ENCODE measurements around the gene RPL10. TPM values are rescaled to one million over a fixed set of nuclear protein-coding genes. Genes with fewer than 3 reads are reported as not detected.
"Not testable (repeated sequence)": the region's sequence is repeated elsewhere in the genome, so short reads cannot be mapped to it uniquely, and the experiment has no call there.

Gene RPL10
- total RNA-seq, 1 donor from 2014 or later, result 3,937 TPM

GRCh38 chrX:154399527-154400368 is 1.6 kb downstream of the RPL10 start:
- DNase-seq (ENCODE audit: low read depth), result peak; percentile 35

GRCh38 chrX:154400369-154400817 is 2.2 kb downstream of the RPL10 start:
- DNase-seq (ENCODE audit: low read depth), result not testable (repeated sequence)

DNA sequence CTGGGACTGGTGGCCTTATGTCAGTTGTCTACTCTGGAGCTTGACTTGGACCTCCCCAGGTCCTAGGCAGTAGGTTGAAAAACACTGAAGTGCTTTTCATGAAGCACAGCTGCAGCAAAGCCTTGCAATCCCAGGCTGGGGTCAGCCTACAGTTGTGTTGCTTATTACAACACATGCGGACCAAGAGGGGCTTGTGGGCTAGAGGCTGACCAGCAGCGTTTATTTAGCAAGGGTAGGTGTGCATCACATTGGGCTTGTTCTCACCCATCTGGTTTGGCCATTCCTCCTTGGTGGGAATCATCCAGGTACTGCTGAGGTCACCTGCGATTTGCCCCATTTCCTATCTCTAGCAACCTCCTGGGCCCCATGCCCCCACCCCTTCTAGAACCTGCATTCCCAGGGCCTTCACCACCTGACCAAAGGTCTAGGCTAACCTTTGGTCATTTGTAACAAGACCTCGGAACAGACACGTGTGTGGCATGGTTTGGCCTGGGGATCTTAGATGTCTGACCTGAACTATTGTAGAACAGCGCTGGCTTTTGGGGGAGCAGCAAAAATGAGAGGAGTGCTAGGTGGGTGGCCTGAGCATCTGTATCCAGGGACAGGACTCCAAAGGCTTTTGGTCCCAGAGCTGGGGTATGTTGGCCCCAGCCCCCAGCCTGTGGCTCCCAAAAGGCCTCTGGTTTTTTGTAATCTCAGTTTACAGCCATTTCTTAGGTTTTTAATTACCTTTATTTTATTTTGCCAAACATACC is 3.0 kb downstream of the RPL10 start:
- peak; percentile 23 for DNase-seq (ENCODE audit: low read depth)

DNA sequence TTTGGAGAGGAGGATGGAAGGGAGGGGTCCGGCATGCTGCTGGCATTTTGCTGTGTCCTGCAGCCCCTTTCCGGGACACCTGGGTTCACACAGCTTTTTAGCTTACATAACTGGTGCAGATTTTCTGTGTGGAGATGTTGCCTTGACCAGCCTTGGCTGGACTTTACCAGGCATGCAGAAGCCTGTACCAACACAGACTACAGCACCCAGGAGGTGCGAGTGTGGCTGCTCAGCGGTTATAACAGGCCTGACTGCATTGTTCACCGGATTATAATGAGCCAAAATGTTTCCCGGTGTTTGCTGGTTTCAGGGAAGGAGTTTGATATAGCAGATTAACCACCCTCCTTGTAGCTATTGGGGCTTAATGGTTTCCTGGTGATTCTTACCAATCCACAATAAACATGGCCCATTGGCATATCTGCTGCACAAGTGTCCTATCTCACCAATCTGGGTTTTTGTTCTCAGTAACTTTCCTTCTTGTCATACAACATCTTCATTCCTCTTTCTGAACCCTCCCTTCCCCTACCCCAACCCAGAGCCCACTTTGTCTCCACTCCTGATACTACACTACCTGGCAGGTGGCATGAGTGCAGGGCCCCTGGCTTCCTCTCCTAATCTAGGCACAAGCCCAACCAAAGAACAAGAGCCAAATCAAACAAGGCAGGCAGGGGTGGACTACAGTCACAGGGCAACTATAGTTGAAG is 3.9 kb downstream of the RPL10 start:
- DNase-seq (ENCODE audit: low read depth), result no peak

DNA sequence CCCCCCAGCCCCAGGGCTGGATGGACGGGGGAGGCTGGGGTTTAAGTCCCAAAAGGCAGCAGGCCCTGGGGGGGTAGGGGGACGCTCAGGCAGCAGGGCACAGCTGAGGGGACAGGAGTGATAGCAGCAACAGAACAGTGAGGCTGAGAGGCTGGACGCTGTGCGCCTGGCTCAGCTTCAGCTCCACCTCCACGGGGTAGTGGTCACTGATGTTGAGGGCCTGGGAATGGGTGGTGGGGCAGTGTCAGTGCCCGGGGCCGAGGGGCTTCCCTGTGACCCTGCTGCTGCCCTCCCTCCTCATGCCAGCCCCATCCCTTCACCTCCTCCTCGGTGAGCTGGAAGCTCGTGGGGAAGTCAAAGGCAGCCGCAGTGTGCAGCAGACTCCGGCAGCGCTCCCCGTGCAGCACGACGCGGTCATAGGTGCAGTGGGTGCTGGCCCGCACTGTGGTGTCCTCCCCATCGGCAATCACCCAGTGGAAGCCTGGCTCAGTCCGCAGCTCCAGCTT is 4.5 kb downstream of the RPL10 start:
- DNase-seq (ENCODE audit: low read depth), result no peak

DNA sequence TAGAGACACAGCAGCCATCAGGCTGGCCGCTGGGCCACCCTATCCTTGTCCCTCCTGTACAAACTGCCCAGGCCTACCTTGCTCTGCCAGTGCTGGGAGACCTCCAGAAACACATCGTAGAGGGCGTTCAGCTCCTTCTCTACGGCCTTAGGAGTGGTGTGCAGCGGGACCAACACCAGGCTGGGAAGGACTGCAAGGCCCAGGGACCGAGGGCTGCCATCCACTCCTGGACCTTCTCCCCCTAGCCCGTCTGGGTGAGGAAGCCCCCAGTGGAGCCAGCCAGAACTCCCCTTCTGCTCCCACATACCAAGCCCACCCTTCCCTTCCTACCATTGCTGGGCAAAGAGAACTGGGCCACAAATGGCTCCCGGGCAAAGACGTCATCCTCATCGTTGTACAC is 5.0 kb downstream of the RPL10 start:
- DNase-seq (ENCODE audit: low read depth), result no peak

- DNase-seq (ENCODE audit: low read depth), result no peak
Measured at GRCh38 chrX:154403858-154404257, 5.7 kb downstream of the RPL10 start.

DNA sequence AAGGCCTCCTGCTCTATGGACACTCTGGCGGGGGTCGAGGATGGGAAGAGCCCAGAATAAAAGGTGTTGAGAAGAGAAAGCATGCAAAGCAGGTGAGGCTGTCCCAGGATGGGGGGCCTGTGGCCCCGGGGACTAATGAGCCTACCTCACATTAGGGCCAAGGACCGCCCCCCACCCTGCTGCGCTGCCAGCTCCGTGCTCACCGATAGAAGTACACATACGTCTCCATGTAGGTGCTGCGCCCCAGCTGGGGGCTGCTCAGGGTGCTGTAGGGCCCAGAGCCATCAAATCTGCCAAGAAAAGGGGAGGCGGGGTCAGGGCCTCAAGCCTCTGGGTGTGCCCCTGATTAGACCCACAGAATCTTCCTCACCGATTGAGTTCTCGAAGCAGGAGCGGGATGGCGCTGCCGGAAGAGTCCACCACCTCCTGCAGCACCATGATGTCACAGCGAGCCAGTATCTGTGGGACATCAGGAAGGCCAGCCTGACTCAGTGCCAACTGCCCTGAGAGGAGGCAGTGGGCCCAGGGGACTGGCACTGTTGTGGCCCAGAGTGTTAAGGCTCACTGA is 6.5 kb downstream of the RPL10 start:
- no peak for DNase-seq (ENCODE audit: low read depth)

- DNase-seq (ENCODE audit: low read depth), result peak; percentile 85
Measured at GRCh38 chrX:154408659-154409221, 10.6 kb downstream of the RPL10 start.

GRCh38 chrX:154409222-154409871 is 11.2 kb downstream of the RPL10 start, which contains the start of gene DNASE1L1:
Gene DNASE1L1, minus strand, starts transcription at chrX:154409254. Its CDS starts 3,686 bp downstream, at chrX:154405568.
- DNase-seq (ENCODE audit: low read depth), result peak; percentile 89

DNA sequence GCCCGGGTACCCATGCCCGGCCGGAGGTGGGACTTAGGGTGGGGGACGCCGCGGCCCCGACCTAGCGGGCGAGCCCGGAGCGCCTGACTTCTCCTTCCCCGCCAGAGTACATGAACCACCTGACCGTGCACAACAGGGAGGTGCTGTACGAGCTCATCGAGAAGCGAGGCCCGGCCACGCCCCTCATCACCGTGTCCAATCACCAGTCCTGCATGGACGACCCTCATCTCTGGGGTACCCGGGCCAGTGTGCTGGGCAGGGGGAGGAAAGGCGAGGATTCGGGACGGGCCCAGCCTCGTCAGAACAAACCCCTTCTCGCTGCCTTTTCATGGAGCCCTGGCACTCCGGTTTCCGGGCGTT is 13.8 kb downstream of the RPL10 start:
- DNase-seq (ENCODE audit: low read depth), result peak; percentile 51

GRCh38 chrX:154412468-154412867 is 14.3 kb downstream of the RPL10 start:
- no peak for DNase-seq (ENCODE audit: low read depth)

DNA sequence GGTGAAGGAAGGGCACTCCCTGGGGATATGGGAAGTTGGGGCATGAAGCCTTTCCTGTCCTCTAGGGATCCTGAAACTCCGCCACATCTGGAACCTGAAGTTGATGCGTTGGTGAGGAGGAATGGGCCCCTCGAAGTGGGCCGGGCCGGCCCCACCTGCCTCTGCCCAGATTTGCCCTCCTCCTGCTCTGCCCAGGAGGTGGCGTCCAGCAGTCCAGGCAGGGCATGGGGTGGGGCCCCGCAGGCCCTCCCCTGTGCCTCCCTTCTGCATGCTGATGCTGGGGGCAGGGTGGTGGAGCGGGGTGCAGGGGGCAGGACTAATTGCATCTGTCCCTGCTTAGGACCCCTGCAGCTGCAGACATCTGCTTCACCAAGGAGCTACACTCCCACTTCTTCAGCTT is 15.0 kb downstream of the RPL10 start:
- DNase-seq (ENCODE audit: low read depth), result no peak

- peak; percentile 83 for DNase-seq (ENCODE audit: low read depth)
Measured at GRCh38 chrX:154417157-154417556, 19.0 kb downstream of the RPL10 start.

GRCh38 chrX:154419189-154419588 is 21.0 kb downstream of the RPL10 start:
- DNase-seq (ENCODE audit: low read depth), result no peak

- no peak for DNase-seq (ENCODE audit: low read depth)
Measured at GRCh38 chrX:154419688-154420401, 21.7 kb downstream of the RPL10 start.

DNA sequence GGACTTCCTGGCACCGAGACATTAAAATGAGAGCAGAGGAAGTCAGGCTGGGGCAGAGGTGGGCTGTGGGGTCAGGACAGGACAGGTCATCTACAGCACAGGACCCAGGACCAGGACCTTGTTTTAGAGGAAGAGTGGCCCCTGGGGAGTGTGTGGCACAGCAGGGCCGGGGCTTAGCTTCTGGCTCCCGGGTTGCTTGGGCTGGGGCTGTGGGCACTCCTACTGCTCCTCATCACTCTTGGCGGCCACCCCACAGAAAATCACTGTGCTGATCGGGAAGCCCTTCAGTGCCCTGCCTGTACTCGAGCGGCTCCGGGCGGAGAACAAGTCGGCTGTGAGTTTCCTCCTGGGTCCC is 22.2 kb downstream of the RPL10 start:
- no peak for DNase-seq (ENCODE audit: low read depth)

DNA sequence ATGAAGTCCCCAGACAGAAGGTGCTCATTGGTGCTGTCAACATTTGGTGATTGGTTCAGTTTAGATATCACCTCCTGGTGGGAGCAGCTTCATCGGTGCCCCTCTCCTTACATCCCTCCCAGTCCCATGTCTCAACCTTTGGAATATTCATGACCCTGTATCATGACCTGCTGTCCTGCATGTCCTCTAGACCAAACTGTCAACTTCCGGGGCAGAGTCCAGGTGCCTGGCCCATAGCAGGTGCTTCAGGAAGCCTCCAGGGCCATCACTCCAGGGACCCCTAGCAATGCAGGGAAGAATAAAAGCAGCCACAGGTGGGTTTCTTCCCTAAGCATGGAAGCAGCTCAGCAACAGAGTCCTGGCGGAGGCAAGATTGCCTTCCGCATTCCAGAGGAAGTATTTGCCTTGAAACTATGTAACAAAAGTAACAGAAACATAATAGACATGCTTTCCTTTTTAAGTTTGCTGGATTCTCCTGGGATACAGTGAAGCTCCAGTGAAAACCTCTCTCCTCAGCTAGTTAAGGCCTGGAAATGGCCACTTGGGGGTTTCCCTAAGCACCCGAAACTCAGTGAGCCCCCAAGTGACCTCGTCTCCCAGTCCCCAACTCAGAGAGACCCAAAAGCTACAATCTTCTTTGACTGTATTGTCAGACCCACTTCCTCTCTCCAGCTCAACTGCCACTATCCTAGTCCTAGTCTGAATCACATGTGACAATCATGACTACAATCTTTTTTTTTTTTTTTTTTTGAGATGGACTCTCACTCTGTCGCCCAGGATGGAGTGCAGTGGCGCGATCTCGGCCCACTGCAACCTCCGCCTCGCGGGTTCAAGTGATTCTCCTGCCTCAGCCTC is 29.0 kb downstream of the RPL10 start:
- DNase-seq (ENCODE audit: low read depth), result no peak

Measured in myocyte (in vitro differentiated cells).